HG03060 (cell line): Measurements from ENCODE around the gene PDIA6.
"Not testable (repeated sequence)": the region's sequence is repeated elsewhere in the genome, so short reads cannot be mapped to it uniquely, and the experiment has no call there.

Experiments used
- ATAC-seq: cut with Tn5 transposase; IDR thresholded peaks from one replicate; pipeline ENCODE4 v1.9.1; 2021; ENCODE audit warnings: low read depth, moderate number of reproducible peaks; ENCODE audit not compliant: unreplicated experiment

The PDIA6 gene

DNA sequence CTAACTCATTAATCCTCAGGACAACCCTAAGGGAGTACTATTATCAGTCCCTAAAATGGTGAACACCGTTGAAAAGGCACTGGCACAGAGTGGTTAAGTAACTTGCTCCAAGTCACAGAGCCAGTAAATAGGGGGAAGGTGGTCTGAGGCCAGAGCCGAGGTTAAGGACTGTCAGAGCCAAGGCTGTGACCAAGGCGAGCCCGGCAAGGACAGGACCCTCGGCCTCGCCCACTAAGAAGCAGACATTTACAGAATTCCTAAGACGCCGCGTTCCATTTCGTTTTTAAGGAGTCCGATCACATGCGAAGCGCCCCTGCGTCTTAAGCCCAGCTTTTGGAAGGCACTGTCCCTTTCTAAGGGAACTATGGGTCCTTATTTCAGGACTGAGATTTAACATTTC, 1.1 kb downstream of the PDIA6 start:
- no peak for ATAC-seq

DNA sequence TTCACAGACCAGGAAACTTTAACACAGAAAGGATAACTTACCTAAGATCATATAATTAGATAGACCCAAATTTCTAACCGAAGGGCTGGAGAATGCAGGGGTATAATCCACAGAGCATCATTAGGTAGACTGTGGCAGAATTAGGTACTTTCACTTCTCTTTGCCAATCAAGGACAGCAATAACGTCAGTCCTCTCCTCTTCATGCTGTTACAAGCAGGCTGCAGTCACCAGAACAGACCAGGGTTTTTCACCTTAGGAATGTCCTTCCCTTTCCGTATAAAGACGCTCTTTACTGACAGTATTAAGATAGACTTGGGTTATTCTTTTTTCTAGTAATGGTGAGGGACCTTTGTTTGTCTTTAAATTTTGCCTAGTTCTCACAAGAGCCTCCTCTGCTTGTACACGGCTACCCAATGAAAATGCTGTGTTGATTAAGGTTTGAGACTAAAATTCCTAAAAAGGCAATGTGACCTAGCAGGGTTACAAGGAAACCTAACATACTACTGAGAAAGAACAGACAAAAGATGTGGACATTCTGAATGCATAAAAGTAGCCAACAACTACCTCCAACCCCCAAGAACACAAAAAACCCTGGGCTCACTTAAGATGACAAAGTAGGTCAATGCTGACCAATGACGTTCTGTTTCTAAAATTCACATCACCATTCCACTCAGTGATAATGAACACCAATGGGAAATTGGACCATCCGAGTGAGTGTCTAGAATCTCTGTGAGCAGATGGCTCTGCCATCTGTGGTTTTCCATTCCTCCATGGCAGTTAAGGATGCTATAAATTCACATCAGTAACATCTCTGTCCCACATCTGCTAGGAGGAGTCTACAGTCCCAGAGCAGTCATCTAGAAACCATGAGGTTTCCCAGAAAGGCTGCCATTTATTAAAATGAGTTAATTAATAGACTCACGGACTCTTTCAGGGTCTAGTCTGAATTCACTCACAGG, 2.1 kb downstream of the PDIA6 start:
- ATAC-seq: peak; percentile 41

DNA sequence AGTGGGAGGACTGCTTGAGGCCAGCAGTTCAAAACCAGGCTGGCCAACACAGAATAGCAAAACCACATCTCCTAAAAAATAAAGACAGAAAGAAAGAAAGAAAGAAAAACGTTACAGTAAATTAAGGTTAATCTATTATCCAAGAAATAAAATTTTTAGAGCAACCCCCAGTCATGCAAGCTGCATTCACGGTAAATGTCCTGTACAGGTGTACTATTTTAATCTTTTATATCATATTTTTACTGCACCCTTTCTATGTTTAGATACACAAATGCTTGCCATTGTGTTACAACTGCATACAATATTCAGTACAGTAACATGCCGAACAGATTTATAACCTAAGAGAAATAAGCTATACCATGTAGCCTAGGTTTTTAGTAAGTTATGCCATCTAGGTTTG, 6.0 kb downstream of the PDIA6 start:
- no peak for ATAC-seq

DNA sequence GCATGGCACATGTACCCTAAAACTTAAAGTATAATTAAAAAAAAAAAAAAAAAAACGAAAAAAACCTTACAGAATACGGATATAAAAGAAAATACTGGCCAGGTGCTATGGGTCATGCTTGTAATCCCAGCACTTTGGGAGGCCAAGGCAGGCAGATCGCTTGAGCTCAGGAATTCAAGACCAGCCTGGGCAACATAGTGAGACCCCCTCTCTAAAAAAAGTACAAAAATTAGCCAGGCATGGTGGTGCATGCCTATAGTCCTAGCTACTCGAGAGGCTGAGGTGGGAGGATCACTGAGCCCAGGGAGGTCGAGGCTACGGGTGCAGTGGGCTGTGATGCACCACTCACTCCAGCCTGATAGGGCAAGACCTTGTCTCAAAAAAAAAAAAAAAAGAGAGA, 6.6 kb downstream of the PDIA6 start:
- ATAC-seq: not testable (repeated sequence)

DNA sequence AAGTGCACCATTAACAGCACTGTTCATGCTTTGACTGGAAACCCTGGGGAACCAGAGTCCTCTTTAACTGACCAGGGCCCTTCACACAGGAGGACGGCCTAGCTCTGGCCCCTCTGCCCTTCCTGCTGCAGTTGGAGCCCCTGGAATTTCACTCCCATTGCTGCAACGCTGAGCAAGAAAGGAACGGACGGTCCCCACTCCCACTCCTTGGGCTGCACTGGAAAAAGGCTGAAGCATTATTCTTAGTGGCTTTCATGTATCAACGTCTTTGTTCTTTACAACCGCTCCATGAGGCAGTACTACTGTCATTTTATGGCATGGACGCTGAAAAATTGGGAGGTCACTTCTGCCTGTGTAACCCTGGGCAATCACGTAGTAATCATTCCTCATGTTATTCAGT, 9.9 kb downstream of the PDIA6 start:
- ATAC-seq: no peak

DNA sequence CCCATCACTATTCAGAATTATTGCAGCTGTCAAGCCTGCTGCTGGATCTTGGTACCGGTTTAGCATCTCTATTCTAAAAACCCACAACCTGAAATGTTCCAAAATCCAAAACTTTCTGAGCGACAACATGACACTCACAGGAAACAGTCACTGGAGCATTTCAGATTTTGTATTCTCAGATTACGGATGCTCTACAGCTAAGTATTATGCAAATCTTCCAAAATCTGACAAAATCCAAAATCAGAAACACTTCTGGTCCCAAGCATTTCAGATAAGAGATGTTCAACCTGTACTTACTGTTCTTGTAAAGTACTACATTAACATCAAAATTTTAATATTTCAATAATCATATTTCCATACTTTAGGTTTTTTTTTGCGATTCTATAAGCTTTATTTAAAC, 12.4 kb downstream of the PDIA6 start:
- ATAC-seq: no peak

DNA sequence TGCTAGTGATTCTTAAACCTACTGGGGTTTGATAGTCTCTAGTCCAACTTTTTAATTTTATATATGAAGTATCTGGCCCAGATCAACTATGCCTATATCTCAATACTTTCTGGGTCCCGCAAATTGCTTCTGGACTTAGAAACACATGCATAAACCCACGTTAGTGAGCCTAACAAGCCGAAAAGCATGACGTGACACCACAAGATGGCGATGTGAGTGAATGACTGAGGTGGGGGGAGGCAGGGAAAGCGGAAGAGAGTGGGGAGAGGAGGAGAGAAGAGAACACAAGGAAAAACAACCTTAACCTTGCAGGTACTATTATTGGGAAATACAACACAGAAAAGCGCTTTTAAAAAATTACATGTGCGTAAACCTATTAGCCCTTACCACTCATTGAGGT, 13.8 kb downstream of the PDIA6 start:
- no peak for ATAC-seq

DNA sequence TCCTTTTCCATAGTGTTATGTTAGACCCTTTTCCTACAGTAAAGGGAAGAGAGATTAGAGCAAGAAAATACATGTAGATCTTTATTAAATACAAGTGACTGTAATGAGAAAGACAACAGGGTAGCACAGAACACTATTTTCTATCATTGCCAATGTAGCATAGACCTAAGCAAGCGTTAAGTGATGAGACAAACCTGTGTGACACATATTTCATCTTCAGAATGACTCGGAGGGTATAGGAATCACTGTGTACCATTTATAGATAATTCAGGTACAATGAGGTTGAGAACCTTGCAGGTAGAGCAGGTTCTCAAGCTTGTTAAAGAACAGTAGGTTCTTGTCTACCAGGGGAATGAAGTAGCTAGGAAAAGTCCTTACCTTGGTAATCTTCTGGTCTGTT, 15.9 kb downstream of the PDIA6 start:
- no peak for ATAC-seq

DNA sequence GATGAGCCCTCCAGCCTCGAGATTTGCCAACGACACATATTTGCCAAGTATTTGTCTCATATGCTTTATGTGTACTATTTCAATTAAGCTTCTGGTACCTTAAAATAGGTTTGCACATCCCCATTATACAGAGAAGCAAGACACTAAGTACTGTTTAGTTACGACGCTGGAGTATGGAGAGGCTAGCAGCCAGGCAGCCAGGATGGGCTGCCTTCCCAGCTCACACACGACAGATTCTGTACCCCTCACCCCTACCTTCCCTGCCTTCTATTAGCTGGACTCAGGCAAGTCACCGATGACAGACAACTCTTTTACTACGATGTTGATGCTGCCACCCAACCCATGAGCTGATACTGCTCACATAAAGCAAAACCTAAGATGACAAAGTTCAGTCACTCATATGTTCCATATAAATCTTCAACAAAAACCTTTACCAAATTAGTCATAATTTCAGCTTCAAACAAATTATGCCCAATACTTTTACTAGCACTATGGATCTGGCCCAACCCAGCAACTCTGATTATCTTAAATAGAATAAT, 17.0 kb downstream of the PDIA6 start:
- no peak for ATAC-seq

DNA sequence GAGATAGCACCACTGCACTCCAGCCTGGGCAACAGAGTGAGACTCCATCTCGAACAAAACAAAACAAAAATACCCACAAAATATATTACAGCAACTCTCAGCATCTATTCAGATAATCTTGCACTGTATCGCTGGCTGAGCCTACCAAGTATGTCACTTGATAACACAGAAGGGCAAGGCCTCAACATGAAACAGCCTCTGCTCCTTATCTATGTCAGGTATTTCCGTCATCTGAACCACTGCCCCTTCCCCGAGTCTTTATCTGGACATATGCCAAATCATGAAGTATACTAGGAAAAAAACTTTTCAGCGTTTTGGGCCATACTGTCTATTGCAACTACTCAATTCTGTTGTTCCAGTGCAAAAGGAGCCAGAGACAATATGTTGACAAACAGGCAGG, 17.7 kb downstream of the PDIA6 start:
- no peak for ATAC-seq

DNA sequence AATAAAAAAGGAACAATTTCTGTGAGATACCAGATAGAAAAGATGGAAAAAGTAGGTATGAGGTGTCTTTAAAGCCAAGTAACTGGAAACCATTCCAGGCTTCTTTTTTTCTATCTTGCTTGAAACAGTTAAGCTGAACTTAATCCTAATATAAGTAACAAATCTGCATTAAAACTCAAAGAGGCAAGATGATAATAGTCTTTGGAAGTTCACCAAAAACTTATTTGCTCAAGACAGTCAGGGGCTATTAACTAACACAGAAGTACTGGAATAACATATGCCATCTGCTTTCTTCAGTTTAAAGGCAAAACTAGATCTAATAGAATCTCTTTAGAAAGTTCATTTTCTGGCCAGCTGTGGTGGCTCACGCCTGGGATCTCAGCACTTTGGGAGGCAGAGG, 18.8 kb downstream of the PDIA6 start:
- no peak for ATAC-seq

DNA sequence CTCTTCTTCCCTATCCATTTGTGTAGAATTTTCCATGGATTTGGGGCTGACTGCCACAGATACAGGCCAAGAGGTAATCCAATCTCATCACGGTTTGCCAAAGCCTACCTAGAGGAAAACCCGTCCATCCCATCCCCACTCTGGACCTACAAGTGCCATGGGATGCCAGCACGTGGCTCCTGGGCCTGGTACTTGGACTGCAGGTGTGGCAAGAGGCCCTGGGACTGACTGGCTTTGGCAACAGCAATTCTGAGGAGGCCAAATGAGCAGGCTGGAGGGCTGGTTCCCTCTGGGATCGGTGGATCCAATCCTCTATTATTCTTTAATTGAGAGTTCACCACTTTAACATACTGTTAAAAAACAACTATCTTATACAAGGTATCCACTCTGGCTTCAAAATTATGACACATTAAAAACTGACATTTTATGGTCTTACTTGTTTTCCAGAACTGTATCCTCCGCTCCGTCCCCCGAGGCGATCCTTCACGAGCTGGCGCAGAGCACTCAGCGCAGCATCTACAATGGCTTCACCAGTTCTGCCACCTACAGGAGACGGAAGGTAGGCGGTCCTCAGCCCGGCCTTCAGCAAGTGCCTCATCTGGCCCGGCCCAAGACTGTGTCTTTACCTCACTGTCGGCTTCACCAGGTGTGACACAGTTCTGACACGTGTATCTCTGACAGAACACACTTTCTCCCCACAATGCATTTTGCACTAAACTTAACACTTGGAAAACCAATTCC, 19.8 kb downstream of the PDIA6 start:
- ATAC-seq: no peak

DNA sequence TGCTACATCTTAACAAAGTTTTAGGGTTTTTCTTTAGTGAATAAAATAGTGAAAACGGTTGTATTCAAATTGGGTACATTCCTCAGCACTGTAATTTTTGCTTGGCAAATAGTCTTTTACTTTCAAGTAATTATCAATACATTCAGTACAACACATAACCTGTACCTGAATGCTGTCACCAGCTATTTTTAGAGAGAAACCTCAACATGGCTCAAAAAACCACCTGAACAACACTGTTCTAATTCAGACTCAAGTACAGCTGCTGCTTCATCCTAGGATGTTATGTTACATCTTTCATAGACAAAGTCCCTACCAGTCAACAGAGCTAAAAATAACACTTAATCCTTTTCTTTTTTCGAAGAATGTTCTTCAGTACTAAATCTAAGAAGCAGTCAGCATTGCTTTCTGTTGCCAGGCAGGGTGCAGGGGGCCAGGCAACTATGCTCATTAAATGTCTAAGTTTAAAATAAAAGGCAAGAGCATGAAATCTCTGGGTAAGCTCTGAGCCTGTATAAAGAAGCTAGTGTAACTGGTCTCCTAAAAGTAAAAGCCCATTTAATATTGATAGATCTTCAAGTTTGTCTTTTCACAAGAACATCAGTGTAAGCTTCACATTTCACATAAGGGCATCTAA, 20.5 kb downstream of the PDIA6 start:
- no peak for ATAC-seq

DNA sequence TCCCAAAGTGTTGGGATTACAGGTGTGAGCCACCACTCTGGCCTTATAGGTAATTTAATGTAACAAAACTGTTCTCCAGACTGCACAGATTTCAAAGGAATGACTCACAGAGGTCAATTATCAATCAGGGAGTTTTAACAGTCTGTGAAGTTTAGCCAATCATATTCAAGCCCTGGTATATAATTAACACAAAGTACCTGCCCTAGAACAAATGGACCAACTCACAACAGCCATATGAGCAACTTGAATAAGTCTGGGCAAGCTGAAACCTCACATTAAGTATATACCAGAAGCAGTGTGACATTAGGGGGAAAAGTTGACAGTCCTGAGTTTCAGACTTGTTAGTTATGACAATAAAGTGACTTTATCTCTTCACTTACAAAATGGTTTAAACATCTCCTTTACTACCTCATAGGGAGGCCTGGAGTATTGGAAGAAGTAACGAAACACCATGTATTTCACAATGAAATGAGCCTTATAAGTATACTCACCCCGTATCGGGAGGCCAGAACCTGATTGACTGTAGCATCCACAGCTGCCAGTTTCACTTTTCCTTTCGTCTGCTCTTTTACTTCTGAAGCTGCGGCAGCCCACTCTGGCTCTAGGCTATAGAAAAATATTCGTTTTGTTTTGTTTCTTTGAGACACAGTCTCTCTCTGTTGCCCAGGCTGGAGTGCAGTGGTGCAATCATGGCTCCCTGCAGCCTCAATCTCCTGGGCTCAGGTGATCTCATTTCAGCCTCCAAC, 22.2 kb downstream of the PDIA6 start:
- no peak for ATAC-seq

DNA sequence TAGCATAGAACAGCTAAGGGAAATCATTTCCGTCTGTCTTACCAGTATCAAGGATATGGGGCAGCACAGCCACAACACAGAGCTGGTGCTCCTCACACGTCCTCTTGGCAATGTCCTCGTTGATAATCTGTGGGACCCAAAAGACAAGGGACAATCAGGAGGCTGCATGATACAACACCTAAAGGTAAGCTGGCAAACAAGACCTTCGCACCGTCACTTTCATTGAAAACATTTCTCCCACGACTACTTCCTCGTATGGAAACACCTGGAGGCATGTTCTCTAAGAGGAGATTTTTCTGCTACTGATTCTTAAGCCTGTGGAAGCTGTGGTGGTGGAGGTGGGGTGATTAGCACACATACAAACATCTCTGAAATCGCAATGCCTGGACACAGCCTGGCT, 23.7 kb downstream of the PDIA6 start:
- no peak for ATAC-seq

DNA sequence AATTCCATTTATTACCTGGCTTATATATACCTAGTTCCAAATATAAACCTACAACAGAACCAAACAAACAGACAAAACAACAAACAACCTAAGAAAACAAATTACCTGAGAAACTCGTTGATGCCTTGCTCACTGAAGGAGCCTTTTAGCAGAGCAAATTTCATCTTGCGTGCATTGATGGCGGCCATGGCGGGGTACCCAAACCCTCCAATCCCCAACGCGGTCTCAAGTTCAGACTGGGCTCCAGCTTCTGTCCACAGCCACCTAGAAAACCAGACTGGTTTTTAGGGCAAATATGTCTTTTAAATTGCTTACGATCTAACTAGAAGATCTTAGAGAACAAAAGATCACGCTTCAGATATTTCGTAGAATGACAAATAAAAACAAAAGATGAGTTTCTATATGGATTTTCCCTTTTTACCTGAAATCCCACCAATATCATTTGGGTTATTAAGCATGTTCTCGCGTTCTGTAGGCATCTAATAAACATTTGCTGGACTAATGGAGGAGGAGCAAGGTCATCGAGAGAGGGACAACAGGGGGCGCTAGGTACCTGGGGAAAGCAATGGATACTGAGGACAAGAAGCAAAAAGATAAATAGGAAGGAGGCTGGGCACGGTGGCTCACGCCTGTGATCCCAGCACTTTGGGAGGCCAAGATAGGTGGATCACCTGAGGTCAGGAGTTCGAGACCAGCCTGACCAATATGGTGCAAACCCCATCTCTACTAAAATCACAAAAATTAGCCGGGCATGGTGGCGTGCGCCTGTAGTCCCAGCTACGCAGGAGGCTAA, 25.2 kb downstream of the PDIA6 start:
- no peak for ATAC-seq

DNA sequence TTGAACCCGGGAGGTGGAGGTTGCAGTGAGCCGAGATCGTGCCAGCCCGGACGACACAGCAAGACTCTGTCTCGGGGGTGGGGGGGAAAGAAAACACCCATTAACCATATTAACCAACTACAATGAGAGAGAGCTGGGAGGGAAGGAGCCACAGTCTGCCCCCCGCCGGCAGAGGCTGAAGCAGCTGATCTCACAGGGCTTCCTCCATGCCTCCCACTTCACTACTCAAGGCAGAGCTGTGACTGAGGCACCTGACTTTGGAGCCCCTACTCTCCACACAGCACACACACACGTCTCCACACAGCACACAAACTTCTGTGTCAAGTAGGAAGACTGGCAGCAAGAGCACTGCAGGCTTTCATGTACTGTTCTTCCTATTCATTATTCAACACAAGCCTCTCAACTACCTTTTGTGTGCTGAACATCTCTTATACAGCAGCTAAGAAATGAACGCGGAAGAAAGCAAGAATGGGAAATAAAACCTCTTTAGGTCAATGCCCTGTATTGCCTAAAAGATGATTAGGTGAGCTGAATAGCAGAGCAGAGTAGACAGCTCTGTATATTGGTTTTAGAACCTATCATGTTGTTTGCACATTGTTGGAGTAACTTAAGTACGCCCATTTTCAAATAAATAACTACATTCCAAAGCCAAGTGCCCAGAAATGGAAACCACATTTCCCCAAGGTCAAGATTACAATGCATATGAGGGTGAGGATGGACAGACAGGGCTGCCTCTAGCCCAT, 26.2 kb downstream of the PDIA6 start:
- no peak for ATAC-seq

DNA sequence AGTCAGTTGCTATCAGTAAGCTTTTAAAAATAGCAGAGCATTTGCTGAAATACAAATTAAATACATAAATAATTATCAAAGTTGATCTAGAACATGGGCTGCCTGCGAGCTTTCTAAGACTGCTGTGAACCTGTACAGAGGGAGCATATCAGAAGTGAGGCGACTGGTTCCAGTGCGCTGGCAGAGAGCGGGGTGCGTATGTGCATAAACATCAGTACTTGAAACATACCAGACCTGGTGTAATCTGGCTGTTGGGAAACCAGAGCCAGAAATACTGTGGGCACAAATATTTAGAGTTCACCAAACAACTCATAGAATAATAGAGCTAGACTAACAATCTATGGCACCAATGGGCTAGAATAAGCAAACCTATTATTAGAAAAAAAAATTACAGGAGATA, 27.3 kb downstream of the PDIA6 start:
- ATAC-seq: no peak

DNA sequence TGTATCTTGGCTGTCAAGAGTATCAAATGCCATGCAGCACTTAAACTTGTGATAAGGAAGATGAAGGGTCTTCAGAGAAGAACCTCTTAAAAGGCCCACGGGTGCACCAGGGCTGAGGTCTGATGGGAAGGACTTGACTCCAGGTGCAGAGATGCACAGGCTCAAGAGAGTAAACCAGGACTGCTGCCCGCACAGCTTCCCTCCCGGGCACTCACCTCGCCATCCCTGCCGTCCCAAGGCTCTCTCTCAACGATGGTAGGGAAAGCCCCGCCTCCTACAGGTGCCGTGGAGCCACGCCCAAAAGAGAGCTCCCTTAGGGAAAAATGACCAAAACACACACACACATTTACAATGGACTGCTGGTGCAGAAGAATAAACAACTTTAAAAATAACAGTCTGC, 27.9 kb downstream of the PDIA6 start:
- no peak for ATAC-seq
